Liver (tissue), 9 donors: Measurements from ENCODE around the gene SLC10A3. TPM values are rescaled to one million over a fixed set of nuclear protein-coding genes. Genes with fewer than 3 reads are reported as not detected.

Experiments used
- DNase-seq: peaks from one replicate; pipeline ENCODE4 v3.0.0-alpha.2; 2017; ENCODE audit warnings: low spot score
- H3K27ac ChIP-seq, 2 donors: one replicate each; pipeline ENCODE4 v1.7.0; 2013; ENCODE audit warnings: inconsistent platforms in 2 of 2, low read length in 2 of 2, control low read depth in 1 of 2, low read depth in 1 of 2, mild to moderate bottlenecking in 1 of 2
- H3K27me3 ChIP-seq, 4 donors: one replicate each; pipeline versions ENCODE4 v1.6.1 to v1.7.0; 2013; ENCODE audit warnings: low read length in 3 of 4, inconsistent platforms in 1 of 4, mild to moderate bottlenecking in 1 of 4, moderate library complexity in 1 of 4; ENCODE audit not compliant: control insufficient read depth in 4 of 4, insufficient read depth in 4 of 4
- H3K36me3 ChIP-seq, 4 donors: one replicate each; pipeline versions ENCODE4 v1.6.1 to v1.7.0; 2013; ENCODE audit warnings: low read length in 3 of 4, mild to moderate bottlenecking in 3 of 4, low read depth in 1 of 4, moderate library complexity in 1 of 4; ENCODE audit not compliant: control insufficient read depth in 4 of 4, insufficient read depth in 3 of 4
- H3K4me1 ChIP-seq, 4 donors: one replicate each; pipeline versions ENCODE4 v1.6.1 to v1.7.0; 2013; ENCODE audit warnings: low read length in 3 of 4, mild to moderate bottlenecking in 3 of 4, moderate library complexity in 1 of 4; ENCODE audit not compliant: control insufficient read depth in 4 of 4, insufficient read depth in 4 of 4
- H3K4me3 ChIP-seq, 3 donors: one replicate each; pipeline versions ENCODE4 v1.6.1 to v1.7.0; 2013; ENCODE audit warnings: low read length in 3 of 3, control low read depth in 1 of 3, low read depth in 1 of 3, mild to moderate bottlenecking in 1 of 3
- H3K9ac ChIP-seq, 2 donors: one replicate each; pipeline ENCODE4 v1.7.0; 2013; ENCODE audit warnings: low read length in 2 of 2, mild to moderate bottlenecking in 2 of 2, moderate library complexity in 2 of 2, control low read depth in 1 of 2, low read depth in 1 of 2
- H3K9me3 ChIP-seq, 4 donors: one replicate each; pipeline versions ENCODE4 v1.6.1 to v1.7.0; 2013; ENCODE audit warnings: low read length in 3 of 4; ENCODE audit not compliant: control insufficient read depth in 4 of 4
- FOXA1 ChIP-seq: IDR thresholded peaks from 2 replicates; pipeline ENCODE4 v1.6.1; 2016; ENCODE audit warnings: antibody characterized with exemption
- FOXA2 ChIP-seq: IDR thresholded peaks from 2 replicates; pipeline ENCODE4 v1.6.1; 2016; ENCODE audit warnings: antibody characterized with exemption
- HNF4A ChIP-seq, 2 donors: conservative IDR thresholded peaks; 2 replicates each; pipeline ENCODE4 v1.6.1; 2016; ENCODE audit warnings: antibody characterized with exemption in 2 of 2, mild to moderate bottlenecking in 2 of 2
- HNF4G ChIP-seq: IDR thresholded peaks from 2 replicates; pipeline ENCODE4 v1.6.1; 2016; ENCODE audit warnings: antibody characterized with exemption
- JUND ChIP-seq, 2 donors: IDR thresholded peaks; 2 replicates each; pipeline ENCODE4 v1.6.1; 2016; ENCODE audit warnings: antibody characterized with exemption in 2 of 2
- NR2F2 ChIP-seq: IDR thresholded peaks from 2 replicates; pipeline ENCODE4 v1.6.1; 2016; ENCODE audit warnings: antibody characterized with exemption
- RAD21 ChIP-seq, 2 donors: IDR thresholded peaks; 2 replicates each; pipeline ENCODE4 v1.6.1; 2016; ENCODE audit warnings: antibody characterized with exemption in 2 of 2, mild to moderate bottlenecking in 2 of 2
- RXRA ChIP-seq, 2 donors: IDR thresholded peaks; 2 replicates each; pipeline ENCODE4 v1.6.1; 2017 to 2018; ENCODE audit warnings: antibody characterized with exemption in 2 of 2, mild to moderate bottlenecking in 1 of 2
- SP1 ChIP-seq: IDR thresholded peaks from 2 replicates; pipeline ENCODE4 v1.6.1; 2018; ENCODE audit warnings: antibody characterized with exemption, mild to moderate bottlenecking
- WGBS: extraction: QIAGEN DNeasy Blood & Tissue Kit; methylation state at CpG from one replicate; pipeline ENCODE4 v1.1.7; 2013; 5-methylcytosine and 5-hydroxymethylcytosine counted together
- polyA plus RNA-seq, 2 donors: library from polyadenylated mRNA; stranded (reverse) in 1 of 2; unstranded in 1 of 2; fragments of 200-250 nt in 1 of 2; fragments of >200 nt in 1 of 2; fragmentation: Nextera tagmentation in 1 of 2; extraction: Ambion mirVana in 1 of 2; gene quantifications; one replicate each; pipeline versions ENCODE4 v1.2.1 to v1.2.3, GENCODE V29; 2013 to 2015
- total RNA-seq, 2 donors: library from RNA; depleted of rRNA; stranded (reverse); fragments of >200 nt; gene quantifications; one replicate each; pipeline ENCODE4 v1.2.3, GENCODE V29; 2014
- TF ChIP-seq, protein P1 (sequence below): IDR thresholded peaks from 2 replicates; pipeline ENCODE4 v1.6.1; 2016; ENCODE audit warnings: antibody characterized with exemption
- TF ChIP-seq, protein P2 (sequence below): fragments of 150-350 bp; IDR thresholded peaks from 2 replicates; pipeline ENCODE4 v1.5.1; 2017; ENCODE audit warnings: improper control_type of control experiment, low read depth, low read length; ENCODE audit not compliant: missing input control
- TF ChIP-seq, protein P3 (sequence below): IDR thresholded peaks from 2 replicates; pipeline ENCODE4 v1.6.1; 2016; ENCODE audit warnings: antibody characterized with exemption
- TF ChIP-seq, protein P4 (sequence below): IDR thresholded peaks from 2 replicates; pipeline ENCODE4 v1.6.1; 2016; ENCODE audit warnings: antibody characterized with exemption
- TF ChIP-seq, protein P5 (sequence below): IDR thresholded peaks from 2 replicates; pipeline ENCODE4 v1.6.1; 2016; ENCODE audit warnings: antibody characterized with exemption, mild to moderate bottlenecking
- donor health status: healthy.
- donor health status: healthy.
- donor health status: healthy.
- donor health status: healthy.
- donor health status: healthy.

SLC10A3 gene
- total and polyA plus RNA-seq, 4 donors: 3.2 to 5.6 (median 4.5) TPM

DNA sequence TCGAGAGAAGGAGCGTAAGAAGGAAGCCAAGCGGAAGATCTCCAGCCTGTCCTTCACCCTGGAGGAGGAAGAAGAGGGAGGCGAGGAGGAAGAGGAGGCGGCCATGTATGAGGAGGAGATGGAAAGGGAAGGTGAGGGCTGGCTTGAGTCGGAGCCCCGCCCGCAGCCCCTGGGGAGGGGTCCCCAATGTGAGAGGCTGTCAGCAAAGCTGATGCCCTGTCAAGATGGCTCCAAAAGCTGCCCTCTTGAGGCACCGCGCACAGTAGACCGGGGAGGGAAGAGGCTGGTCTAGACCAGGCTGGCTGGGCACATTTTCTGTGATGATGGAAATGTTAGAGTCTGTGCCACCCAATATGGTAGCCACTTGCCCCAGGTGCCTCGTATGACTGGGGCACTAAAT lies 44.0 kb downstream of the SLC10A3 start:
- Histone ChIP-seq H3K4me1 (peaks cover 4 to 12% (median 8%) of the 10 kb centered on the region in 4 donors), H3K27me3 (no peaks in the 10 kb centered on the region), H3K9me3 (no peaks in the 10 kb centered on the region), H3K9ac (no peak overlapping the region), H3K36me3 (peaks cover 0 to 26% (median 11%) of the 10 kb centered on the region in 4 donors), H3K4me3 (no peak overlapping the region), H3K27ac (no peak overlapping the region)
- WGBS: 96% methylated on average over 12 of the region's 12 CpGs
- no peak for TF ChIP-seq RAD21 (IDR thresholded peaks at IDR 0.05)
- TF ChIP-seq, protein P1, sequence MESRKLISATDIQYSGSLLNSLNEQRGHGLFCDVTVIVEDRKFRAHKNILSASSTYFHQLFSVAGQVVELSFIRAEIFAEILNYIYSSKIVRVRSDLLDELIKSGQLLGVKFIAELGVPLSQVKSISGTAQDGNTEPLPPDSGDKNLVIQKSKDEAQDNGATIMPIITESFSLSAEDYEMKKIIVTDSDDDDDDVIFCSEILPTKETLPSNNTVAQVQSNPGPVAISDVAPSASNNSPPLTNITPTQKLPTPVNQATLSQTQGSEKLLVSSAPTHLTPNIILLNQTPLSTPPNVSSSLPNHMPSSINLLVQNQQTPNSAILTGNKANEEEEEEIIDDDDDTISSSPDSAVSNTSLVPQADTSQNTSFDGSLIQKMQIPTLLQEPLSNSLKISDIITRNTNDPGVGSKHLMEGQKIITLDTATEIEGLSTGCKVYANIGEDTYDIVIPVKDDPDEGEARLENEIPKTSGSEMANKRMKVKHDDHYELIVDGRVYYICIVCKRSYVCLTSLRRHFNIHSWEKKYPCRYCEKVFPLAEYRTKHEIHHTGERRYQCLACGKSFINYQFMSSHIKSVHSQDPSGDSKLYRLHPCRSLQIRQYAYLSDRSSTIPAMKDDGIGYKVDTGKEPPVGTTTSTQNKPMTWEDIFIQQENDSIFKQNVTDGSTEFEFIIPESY: no peak
- TF ChIP-seq, protein P2, sequence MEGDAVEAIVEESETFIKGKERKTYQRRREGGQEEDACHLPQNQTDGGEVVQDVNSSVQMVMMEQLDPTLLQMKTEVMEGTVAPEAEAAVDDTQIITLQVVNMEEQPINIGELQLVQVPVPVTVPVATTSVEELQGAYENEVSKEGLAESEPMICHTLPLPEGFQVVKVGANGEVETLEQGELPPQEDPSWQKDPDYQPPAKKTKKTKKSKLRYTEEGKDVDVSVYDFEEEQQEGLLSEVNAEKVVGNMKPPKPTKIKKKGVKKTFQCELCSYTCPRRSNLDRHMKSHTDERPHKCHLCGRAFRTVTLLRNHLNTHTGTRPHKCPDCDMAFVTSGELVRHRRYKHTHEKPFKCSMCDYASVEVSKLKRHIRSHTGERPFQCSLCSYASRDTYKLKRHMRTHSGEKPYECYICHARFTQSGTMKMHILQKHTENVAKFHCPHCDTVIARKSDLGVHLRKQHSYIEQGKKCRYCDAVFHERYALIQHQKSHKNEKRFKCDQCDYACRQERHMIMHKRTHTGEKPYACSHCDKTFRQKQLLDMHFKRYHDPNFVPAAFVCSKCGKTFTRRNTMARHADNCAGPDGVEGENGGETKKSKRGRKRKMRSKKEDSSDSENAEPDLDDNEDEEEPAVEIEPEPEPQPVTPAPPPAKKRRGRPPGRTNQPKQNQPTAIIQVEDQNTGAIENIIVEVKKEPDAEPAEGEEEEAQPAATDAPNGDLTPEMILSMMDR: no peak
- TF ChIP-seq, protein P3, sequence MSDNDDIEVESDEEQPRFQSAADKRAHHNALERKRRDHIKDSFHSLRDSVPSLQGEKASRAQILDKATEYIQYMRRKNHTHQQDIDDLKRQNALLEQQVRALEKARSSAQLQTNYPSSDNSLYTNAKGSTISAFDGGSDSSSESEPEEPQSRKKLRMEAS: no peak
- no peak for TF ChIP-seq HNF4A (conservative IDR thresholded peaks at IDR 0.05)
- no peak for TF ChIP-seq JUND (IDR thresholded peaks at IDR 0.05)
- no peak for TF ChIP-seq SP1
- TF ChIP-seq, protein P4, sequence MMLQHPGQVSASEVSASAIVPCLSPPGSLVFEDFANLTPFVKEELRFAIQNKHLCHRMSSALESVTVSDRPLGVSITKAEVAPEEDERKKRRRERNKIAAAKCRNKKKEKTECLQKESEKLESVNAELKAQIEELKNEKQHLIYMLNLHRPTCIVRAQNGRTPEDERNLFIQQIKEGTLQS: no peak
- TF ChIP-seq, protein P5, sequence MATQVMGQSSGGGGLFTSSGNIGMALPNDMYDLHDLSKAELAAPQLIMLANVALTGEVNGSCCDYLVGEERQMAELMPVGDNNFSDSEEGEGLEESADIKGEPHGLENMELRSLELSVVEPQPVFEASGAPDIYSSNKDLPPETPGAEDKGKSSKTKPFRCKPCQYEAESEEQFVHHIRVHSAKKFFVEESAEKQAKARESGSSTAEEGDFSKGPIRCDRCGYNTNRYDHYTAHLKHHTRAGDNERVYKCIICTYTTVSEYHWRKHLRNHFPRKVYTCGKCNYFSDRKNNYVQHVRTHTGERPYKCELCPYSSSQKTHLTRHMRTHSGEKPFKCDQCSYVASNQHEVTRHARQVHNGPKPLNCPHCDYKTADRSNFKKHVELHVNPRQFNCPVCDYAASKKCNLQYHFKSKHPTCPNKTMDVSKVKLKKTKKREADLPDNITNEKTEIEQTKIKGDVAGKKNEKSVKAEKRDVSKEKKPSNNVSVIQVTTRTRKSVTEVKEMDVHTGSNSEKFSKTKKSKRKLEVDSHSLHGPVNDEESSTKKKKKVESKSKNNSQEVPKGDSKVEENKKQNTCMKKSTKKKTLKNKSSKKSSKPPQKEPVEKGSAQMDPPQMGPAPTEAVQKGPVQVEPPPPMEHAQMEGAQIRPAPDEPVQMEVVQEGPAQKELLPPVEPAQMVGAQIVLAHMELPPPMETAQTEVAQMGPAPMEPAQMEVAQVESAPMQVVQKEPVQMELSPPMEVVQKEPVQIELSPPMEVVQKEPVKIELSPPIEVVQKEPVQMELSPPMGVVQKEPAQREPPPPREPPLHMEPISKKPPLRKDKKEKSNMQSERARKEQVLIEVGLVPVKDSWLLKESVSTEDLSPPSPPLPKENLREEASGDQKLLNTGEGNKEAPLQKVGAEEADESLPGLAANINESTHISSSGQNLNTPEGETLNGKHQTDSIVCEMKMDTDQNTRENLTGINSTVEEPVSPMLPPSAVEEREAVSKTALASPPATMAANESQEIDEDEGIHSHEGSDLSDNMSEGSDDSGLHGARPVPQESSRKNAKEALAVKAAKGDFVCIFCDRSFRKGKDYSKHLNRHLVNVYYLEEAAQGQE: no peak
- TF ChIP-seq HNF4G: no peak
- TF ChIP-seq FOXA2: no peak
- no peak for TF ChIP-seq RXRA (IDR thresholded peaks at IDR 0.05)
- no peak for DNase-seq

DNA sequence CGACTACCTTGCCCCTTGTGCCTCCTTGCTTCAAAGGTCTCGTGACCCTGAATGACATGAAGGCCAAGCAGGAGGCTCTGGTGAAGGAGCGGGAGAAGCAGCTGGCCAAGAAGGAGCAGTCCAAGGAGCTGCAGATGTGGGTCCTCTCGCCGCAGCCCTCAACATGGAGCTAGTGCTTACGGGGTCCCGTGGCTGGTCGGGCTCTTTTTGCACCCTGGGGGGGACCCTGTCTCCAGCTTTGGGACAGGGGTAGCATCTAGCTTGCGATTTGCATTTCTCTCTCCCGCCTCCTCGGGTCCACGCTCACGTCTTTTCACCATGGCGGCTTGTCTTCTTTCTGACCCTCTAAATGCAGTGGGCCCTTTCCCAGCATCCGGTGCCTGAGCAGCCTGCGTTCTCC lies 44.7 kb downstream of the SLC10A3 start:
- H3K27me3 ChIP-seq: no peaks in the 10 kb centered on the region
- TF ChIP-seq JUND (IDR thresholded peaks at IDR 0.05) (no peak), NR2F2 (no peak), FOXA1 (no peak), HNF4G (no peak)
- H3K9ac ChIP-seq: no peak overlapping the region
- no peak overlapping the region for H3K4me3 ChIP-seq
- H3K9me3 ChIP-seq: no peaks in the 10 kb centered on the region
- WGBS: 98% methylated on average over 16 of the region's 16 CpGs
- H3K4me1 ChIP-seq: peaks cover 4 to 12% (median 8%) of the 10 kb centered on the region in 4 donors
- peaks cover 0 to 26% (median 10%) of the 10 kb centered on the region in 4 donors for H3K36me3 ChIP-seq
- no peak for DNase-seq
- H3K27ac ChIP-seq: no peak overlapping the region
